ENCODE results near the gene CDC40. TPM values are rescaled to one million over a fixed set of nuclear protein-coding genes. Genes with fewer than 3 reads are reported as not detected.
"Not testable (repeated sequence)": the region's sequence is repeated elsewhere in the genome, so short reads cannot be mapped to it uniquely, and the experiment has no call there.

CDC40 gene
- total RNA-seq, 4 donors from 2014 or later: 12.3 to 18.6 (median 16.3) TPM

DNA sequence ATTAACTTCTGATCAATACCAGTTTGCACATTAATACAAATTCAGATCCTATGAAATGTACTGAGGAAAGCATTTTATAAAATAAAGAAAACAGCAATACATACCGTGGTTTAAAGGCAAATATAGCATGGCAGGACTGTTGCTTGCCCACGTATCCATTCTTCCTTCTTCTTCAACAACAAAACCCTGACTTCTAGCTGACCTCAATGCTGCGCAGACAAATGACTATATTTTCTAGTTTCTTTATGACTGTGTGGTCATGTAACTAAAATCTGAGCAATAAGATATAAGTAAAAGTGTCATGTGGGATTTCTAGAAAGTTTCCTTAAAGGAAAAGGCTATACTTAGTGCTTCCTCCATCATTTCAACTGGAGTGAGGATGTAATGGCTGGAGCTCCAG, 85.0 kb downstream of the CDC40 start:
- TF ChIP-seq POLR2A (IDR thresholded peaks at IDR 0.05) (no peak), EP300 (IDR thresholded peaks at IDR 0.05) (no peak), POLR2AphosphoS5 (IDR thresholded peaks at IDR 0.05) (no peak)
- TF ChIP-seq, protein P1, sequence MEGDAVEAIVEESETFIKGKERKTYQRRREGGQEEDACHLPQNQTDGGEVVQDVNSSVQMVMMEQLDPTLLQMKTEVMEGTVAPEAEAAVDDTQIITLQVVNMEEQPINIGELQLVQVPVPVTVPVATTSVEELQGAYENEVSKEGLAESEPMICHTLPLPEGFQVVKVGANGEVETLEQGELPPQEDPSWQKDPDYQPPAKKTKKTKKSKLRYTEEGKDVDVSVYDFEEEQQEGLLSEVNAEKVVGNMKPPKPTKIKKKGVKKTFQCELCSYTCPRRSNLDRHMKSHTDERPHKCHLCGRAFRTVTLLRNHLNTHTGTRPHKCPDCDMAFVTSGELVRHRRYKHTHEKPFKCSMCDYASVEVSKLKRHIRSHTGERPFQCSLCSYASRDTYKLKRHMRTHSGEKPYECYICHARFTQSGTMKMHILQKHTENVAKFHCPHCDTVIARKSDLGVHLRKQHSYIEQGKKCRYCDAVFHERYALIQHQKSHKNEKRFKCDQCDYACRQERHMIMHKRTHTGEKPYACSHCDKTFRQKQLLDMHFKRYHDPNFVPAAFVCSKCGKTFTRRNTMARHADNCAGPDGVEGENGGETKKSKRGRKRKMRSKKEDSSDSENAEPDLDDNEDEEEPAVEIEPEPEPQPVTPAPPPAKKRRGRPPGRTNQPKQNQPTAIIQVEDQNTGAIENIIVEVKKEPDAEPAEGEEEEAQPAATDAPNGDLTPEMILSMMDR (IDR thresholded peaks at IDR 0.05): no peak
- no peak for DNase-seq (ENCODE audit: low spot score in 2 of 2)
- no peaks in the 10 kb centered on the region for H3K27me3 ChIP-seq
- WGBS: 90% methylated on average over 3 of the region's 3 CpGs
- H3K36me3 ChIP-seq: no peaks in the 10 kb centered on the region
- H3K4me3 ChIP-seq: no peak overlapping the region
- H3K9me3 ChIP-seq: peaks cover 4% of the 10 kb centered on the region
- no peak overlapping the region for H3K27ac ChIP-seq
- no peaks in the 10 kb centered on the region for H3K4me1 ChIP-seq

DNA sequence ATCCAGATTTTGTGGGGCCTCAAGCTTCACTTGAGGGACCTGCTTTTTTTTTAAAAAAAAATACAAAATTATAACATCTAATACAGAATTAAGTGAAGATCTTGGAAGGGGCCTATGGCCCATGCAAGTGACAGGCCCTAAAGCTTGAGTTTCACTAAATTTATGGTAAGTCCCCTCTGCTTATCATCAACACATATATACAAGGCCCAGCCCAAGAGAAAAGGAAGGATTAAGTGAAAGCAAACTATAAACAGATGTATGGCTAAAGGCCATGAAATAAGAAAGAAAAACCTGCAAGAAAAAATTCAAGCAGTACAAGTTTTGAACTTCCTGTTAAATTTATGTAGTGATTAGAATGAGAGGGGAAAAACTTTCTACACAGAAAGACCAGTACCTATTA, 86.8 kb downstream of the CDC40 start:
- no peak for DNase-seq (ENCODE audit: low spot score in 2 of 2)
- no peak for TF ChIP-seq EP300 (IDR thresholded peaks at IDR 0.05)
- no peak for TF ChIP-seq POLR2A (IDR thresholded peaks at IDR 0.05)
- TF ChIP-seq, protein P1 (IDR thresholded peaks at IDR 0.05): no peak
- TF ChIP-seq POLR2AphosphoS5 (IDR thresholded peaks at IDR 0.05): no peak
- Histone ChIP-seq H3K27me3 (no peaks in the 10 kb centered on the region), H3K9me3 (no peaks in the 10 kb centered on the region), H3K27ac (no peak overlapping the region), H3K4me3 (no peak overlapping the region), H3K36me3 (no peaks in the 10 kb centered on the region), H3K4me1 (no peaks in the 10 kb centered on the region)

DNA sequence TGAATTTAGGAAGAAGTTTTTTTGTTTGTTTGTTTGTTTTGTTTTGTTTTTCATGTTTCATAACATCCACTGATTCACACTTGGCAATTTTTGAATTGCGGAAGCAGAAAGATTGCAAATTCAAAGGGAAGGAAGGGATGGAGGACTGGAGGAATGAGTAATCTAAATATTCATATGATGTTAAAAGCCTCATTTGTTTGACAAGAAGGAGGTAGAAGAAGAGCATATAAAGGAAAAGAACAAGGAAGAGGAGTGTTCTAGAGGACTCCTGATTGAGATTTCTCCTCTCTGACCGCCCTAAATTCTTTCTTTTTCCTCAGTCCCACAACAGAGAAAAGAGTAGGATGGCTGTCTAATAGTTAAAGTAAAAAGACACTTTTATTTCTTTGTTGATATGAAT, 89.4 kb downstream of the CDC40 start:
- TF ChIP-seq POLR2A (IDR thresholded peaks at IDR 0.05): no peak
- TF ChIP-seq POLR2AphosphoS5 (IDR thresholded peaks at IDR 0.05): no peak
- Histone ChIP-seq H3K27ac (no peak overlapping the region), H3K9me3 (no peaks in the 10 kb centered on the region), H3K36me3 (no peaks in the 10 kb centered on the region), H3K4me1 (no peaks in the 10 kb centered on the region), H3K4me3 (no peak overlapping the region), H3K27me3 (no peaks in the 10 kb centered on the region)
- 77% methylated on average over 2 of the region's 2 CpGs for WGBS
- no peak for DNase-seq (ENCODE audit: low spot score in 2 of 2)

DNA sequence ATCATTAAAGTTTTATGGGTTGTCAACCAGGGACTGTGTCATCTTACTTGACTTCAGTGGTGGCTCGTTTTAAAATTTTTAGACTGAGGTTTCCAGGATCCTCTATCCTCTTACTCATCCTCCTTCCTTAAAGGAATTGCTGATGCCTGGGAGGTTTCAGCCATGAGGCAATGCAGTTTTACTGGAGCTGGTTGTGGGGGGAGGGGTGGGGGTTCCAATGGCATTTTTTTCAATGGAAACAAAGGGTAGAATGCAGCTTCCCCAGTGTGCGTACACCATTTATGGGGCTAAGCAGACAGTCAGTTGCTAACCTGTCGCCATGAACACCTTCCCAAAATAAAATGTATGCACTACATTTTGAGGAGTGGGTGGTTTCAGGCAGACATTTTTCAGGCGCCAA, 89.9 kb downstream of the CDC40 start:
- Histone ChIP-seq H3K27me3 (no peaks in the 10 kb centered on the region), H3K9me3 (no peaks in the 10 kb centered on the region), H3K27ac (no peak overlapping the region), H3K4me3 (no peak overlapping the region), H3K4me1 (no peaks in the 10 kb centered on the region), H3K36me3 (no peaks in the 10 kb centered on the region)
- no peak for DNase-seq (ENCODE audit: low spot score in 2 of 2)
- WGBS: 69% methylated on average over 4 of the region's 4 CpGs
- TF ChIP-seq EP300 (IDR thresholded peaks at IDR 0.05) (no peak), POLR2A (IDR thresholded peaks at IDR 0.05) (no peak), POLR2AphosphoS5 (IDR thresholded peaks at IDR 0.05) (no peak)
- TF ChIP-seq, protein P1 (IDR thresholded peaks at IDR 0.05): no peak

DNA sequence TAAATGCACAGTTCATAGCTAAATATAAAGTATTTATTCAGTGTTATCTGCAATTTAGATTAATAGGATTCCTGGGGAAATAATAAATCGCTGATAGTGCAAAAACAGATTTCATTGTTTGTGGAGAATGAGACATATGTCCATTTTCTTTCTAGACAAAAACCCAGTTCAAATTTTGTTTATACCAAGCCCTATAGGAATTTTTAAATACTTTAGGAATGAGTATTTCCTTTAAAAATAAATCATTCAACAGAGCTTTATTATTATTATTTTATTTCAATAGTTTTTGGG, 91.5 kb downstream of the CDC40 start:
- Histone ChIP-seq H3K36me3 (no peaks in the 10 kb centered on the region), H3K27ac (no peak overlapping the region), H3K4me3 (no peak overlapping the region), H3K4me1 (no peaks in the 10 kb centered on the region), H3K9me3 (no peaks in the 10 kb centered on the region), H3K27me3 (no peaks in the 10 kb centered on the region)
- no peak for DNase-seq (ENCODE audit: low spot score in 2 of 2)
- 100% methylated on average over 1 of the region's 1 CpG for WGBS
- TF ChIP-seq POLR2A (IDR thresholded peaks at IDR 0.05) (no peak), POLR2AphosphoS5 (IDR thresholded peaks at IDR 0.05) (no peak), EP300 (IDR thresholded peaks at IDR 0.05) (no peak)
- TF ChIP-seq, protein P1 (IDR thresholded peaks at IDR 0.05): no peak

DNA sequence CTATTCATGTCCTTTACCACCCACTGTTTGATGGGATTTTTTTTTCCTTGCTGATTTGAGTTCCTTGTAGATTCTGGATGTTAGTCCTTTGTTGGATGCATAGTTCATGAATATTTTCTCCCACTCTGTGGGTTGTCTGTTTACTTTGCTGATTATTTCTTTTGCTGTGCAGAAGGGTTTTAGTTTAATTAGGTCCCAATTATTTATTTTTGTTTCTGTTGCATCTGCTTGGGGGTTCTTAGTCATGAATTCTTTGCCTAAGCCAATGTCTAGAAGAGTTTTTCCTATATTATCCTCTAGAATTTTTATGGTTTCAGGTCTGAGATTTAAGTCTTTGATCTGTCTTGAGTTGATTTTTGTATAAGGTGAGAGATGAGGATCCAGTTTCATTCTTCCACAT, 92.6 kb downstream of the CDC40 start:
- not testable (repeated sequence) for H3K27ac ChIP-seq; H3K9me3 ChIP-seq; H3K27me3 ChIP-seq; DNase-seq (ENCODE audit: low spot score in 2 of 2); H3K4me3 ChIP-seq; H3K4me1 ChIP-seq; H3K36me3 ChIP-seq

All from suprapubic skin (tissue), 4 donors.